Suprapubic skin (tissue), 3 donors: ENCODE data around the gene C3orf49.

Experiments used
- POLR2A ChIP-seq, 2 donors: fragments of 450-650 bp; IDR thresholded peaks; one replicate each; pipeline ENCODE4 v1.6.1; 2017; ENCODE audit warnings: antibody characterized with exemption in 2 of 2, mild to moderate bottlenecking in 2 of 2, moderate library complexity in 2 of 2
- TF ChIP-seq, protein P1 (sequence below), 2 donors: fragments of 200-600 bp in 1 of 2; fragments of 450-650 bp in 1 of 2; sonication (generic) in 1 of 2; IDR thresholded peaks; one replicate each; pipeline ENCODE4 v1.5.1; 2016 to 2019; ENCODE audit warnings: antibody characterized with exemption in 2 of 2, mild to moderate bottlenecking in 1 of 2, moderate library complexity in 1 of 2

DNA sequence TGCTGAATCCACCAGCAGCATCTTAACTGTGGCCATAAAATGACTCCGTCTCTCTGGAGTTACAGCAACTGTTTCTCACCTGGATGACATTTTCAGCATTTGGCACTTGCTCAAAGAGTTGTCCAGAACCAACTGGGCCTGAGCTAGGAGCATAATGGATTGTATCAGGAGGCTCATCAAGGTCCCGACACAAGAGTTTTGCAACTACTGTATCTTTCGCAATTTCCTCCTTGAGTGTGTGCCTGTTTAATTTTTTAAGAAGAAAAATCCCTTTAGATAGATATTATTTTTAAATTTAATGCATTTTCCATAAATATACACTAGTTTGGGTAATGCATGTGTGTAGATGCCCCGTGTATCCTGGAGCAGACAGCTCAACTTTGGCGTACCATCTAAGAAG, 44.3 kb upstream of the C3orf49 start:
- no peak for TF ChIP-seq POLR2A (IDR thresholded peaks at IDR 0.05)
- TF ChIP-seq, protein P1, sequence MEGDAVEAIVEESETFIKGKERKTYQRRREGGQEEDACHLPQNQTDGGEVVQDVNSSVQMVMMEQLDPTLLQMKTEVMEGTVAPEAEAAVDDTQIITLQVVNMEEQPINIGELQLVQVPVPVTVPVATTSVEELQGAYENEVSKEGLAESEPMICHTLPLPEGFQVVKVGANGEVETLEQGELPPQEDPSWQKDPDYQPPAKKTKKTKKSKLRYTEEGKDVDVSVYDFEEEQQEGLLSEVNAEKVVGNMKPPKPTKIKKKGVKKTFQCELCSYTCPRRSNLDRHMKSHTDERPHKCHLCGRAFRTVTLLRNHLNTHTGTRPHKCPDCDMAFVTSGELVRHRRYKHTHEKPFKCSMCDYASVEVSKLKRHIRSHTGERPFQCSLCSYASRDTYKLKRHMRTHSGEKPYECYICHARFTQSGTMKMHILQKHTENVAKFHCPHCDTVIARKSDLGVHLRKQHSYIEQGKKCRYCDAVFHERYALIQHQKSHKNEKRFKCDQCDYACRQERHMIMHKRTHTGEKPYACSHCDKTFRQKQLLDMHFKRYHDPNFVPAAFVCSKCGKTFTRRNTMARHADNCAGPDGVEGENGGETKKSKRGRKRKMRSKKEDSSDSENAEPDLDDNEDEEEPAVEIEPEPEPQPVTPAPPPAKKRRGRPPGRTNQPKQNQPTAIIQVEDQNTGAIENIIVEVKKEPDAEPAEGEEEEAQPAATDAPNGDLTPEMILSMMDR (IDR thresholded peaks at IDR 0.05): no peak
